OCI-LY1 (cell line): Measurements from ENCODE around the gene LANCL2.

Experiments
- H2AFZ ChIP-seq: fragments of 200-600 bp; sonication (generic), shearing (Covaris generic); 2 replicates; pipeline ENCODE4 v1.6.0; 2014; ENCODE audit warnings: antibody characterized with exemption, mild to moderate bottlenecking, low read length
- H3F3A ChIP-seq: fragments of 200-600 bp; sonication (generic), shearing (Covaris generic); 2 replicates; pipeline ENCODE4 v1.6.0; 2014; ENCODE audit warnings: mild to moderate bottlenecking, antibody characterized with exemption, low read length, moderate library complexity; ENCODE audit not compliant: insufficient read depth
- H3K27ac ChIP-seq: fragments of 200-600 bp; sonication (generic); 2 replicates; pipeline ENCODE4 v1.5.1; 2014; ENCODE audit warnings: low read length, mixed run types, mild to moderate bottlenecking, low read depth; ENCODE audit not compliant: poor library complexity, severe bottlenecking
- H3K27me3 ChIP-seq: fragments of 200-600 bp; sonication (generic); 2 replicates; pipeline ENCODE4 v1.6.0; 2014; ENCODE audit warnings: antibody characterized with exemption, mild to moderate bottlenecking, low read length, moderate library complexity; ENCODE audit not compliant: insufficient read depth
- H3K36me3 ChIP-seq: fragments of 200-600 bp; sonication (generic); 2 replicates; pipeline ENCODE4 v1.6.1; 2014; ENCODE audit warnings: mild to moderate bottlenecking, antibody characterized with exemption, low read length, moderate library complexity, mixed read lengths; ENCODE audit not compliant: insufficient read depth
- H3K4me1 ChIP-seq: fragments of 200-600 bp; sonication (generic); 2 replicates; pipeline ENCODE4 v1.5.1; 2014; ENCODE audit warnings: mild to moderate bottlenecking, low read length, moderate library complexity; ENCODE audit not compliant: insufficient read depth, severe bottlenecking
- H3K4me2 ChIP-seq: fragments of 200-600 bp; sonication (generic), shearing (Covaris generic); 2 replicates; pipeline ENCODE4 v1.6.1; 2014; ENCODE audit warnings: low read length
- H3K4me3 ChIP-seq: fragments of 200-600 bp; sonication (generic); 2 replicates; pipeline ENCODE4 v1.5.1; 2014; ENCODE audit warnings: low read length, low read depth, mild to moderate bottlenecking, mixed read lengths; ENCODE audit not compliant: poor library complexity, severe bottlenecking
- H3K79me2 ChIP-seq: fragments of 200-600 bp; shearing (Covaris generic); 2 replicates; pipeline ENCODE4 v1.6.1; 2016; ENCODE audit warnings: mixed run types, low read length, mixed read lengths; ENCODE audit not compliant: insufficient read depth
- H3K9ac ChIP-seq: fragments of 200-600 bp; sonication (generic), shearing (Covaris generic); 2 replicates; pipeline ENCODE4 v1.6.1; 2014; ENCODE audit warnings: mild to moderate bottlenecking, low read length, mixed read lengths
- H3K9me2 ChIP-seq: fragments of 200-600 bp; sonication (generic), shearing (Covaris generic); 2 replicates; pipeline ENCODE4 v1.6.1; 2014; ENCODE audit warnings: low read depth, mild to moderate bottlenecking, low read length, mixed read lengths
- H3K9me3 ChIP-seq: fragments of 200-600 bp; shearing (Covaris generic); 2 replicates; pipeline ENCODE4 v1.6.1; 2014; ENCODE audit warnings: low read length, mixed read lengths
- H4K20me1 ChIP-seq: fragments of 200-600 bp; sonication (generic), shearing (Covaris generic); 2 replicates; pipeline ENCODE4 v1.6.0; 2016; ENCODE audit warnings: mild to moderate bottlenecking, low read length; ENCODE audit not compliant: insufficient read depth
- CTCF ChIP-seq: fragments of 200-600 bp; sonication (generic), shearing (Covaris generic); IDR thresholded peaks from 2 replicates; pipeline ENCODE4 v1.5.1; 2017; ENCODE audit warnings: mild to moderate bottlenecking, antibody characterized with exemption, low read length, moderate library complexity, mixed read lengths
- EZH2 ChIP-seq: fragments of 200-600 bp; sonication (generic), shearing (Covaris generic); IDR thresholded peaks from 2 replicates; pipeline ENCODE4 v1.8.0; 2017; ENCODE audit warnings: borderline replicate concordance, mixed run types, mild to moderate bottlenecking, antibody characterized with exemption, low read length, moderate library complexity, mixed read lengths

The LANCL2 gene

GRCh38 chr7:55409482-55410225 lies 44.5 kb downstream of the LANCL2 start:
- H3K4me3 ChIP-seq, result no peak overlapping the region
- H2AFZ ChIP-seq, result no peak overlapping the region
- TF ChIP-seq CTCF, result no peak
- no peak for TF ChIP-seq EZH2
- H3K36me3 ChIP-seq, result peaks cover 21% of the 10 kb centered on the region; the same call in 1 of the 2 replicates
- no peaks in the 10 kb centered on the region for H3K79me2 ChIP-seq
- H4K20me1 ChIP-seq, result no peaks in the 10 kb centered on the region
- H3K9ac ChIP-seq, result no peak overlapping the region
- H3K27ac ChIP-seq, result no peak overlapping the region
- H3K4me1 ChIP-seq, result peaks cover 10% of the 10 kb centered on the region
- H3K27me3 ChIP-seq, result no peaks in the 10 kb centered on the region
- no peaks in the 10 kb centered on the region for H3F3A ChIP-seq
- H3K9me3 ChIP-seq, result no peaks in the 10 kb centered on the region
- no peak overlapping the region for H3K4me2 ChIP-seq
- H3K9me2 ChIP-seq, result no peaks in the 10 kb centered on the region

- Histone ChIP-seq H3F3A (no peaks in the 10 kb centered on the region), H4K20me1 (no peaks in the 10 kb centered on the region), H2AFZ (no peak overlapping the region), H3K36me3 (peaks cover 11% of the 10 kb centered on the region; the same call in 1 of the 2 replicates), H3K27ac (no peak overlapping the region), H3K9ac (no peak overlapping the region), H3K4me3 (no peak overlapping the region), H3K4me1 (peaks cover 10% of the 10 kb centered on the region), H3K9me2 (no peaks in the 10 kb centered on the region), H3K4me2 (no peak overlapping the region), H3K79me2 (no peaks in the 10 kb centered on the region), H3K27me3 (no peaks in the 10 kb centered on the region), H3K9me3 (no peaks in the 10 kb centered on the region)
- TF ChIP-seq CTCF, result no peak
- TF ChIP-seq EZH2, result no peak
Observed at GRCh38 chr7:55410667-55411239, 45.6 kb downstream of the LANCL2 start.

GRCh38 chr7:55411844-55412243 lies 46.7 kb downstream of the LANCL2 start:
- H3K9me3 ChIP-seq, result no peaks in the 10 kb centered on the region
- H2AFZ ChIP-seq, result no peak overlapping the region
- no peaks in the 10 kb centered on the region for H3K79me2 ChIP-seq
- no peaks in the 10 kb centered on the region for H3K9me2 ChIP-seq
- no peak overlapping the region for H3K4me3 ChIP-seq
- H3K9ac ChIP-seq, result no peak overlapping the region
- no peaks in the 10 kb centered on the region for H4K20me1 ChIP-seq
- H3K27ac ChIP-seq, result no peak overlapping the region
- H3K4me1 ChIP-seq, result peaks cover 2% of the 10 kb centered on the region
- H3K27me3 ChIP-seq, result no peaks in the 10 kb centered on the region
- H3K36me3 ChIP-seq, result peaks cover 10% of the 10 kb centered on the region; the same call in 1 of the 2 replicates
- no peak overlapping the region for H3K4me2 ChIP-seq
- TF ChIP-seq EZH2, result no peak
- no peak for TF ChIP-seq CTCF
- no peaks in the 10 kb centered on the region for H3F3A ChIP-seq
